Measurements from ENCODE around the gene PACSIN2.

GRCh38 chr22:42829302-42829701 lies 185.6 kb downstream of the PACSIN2 start:
- no peak for TF ChIP-seq CTCF (IDR thresholded peaks at IDR 0.05; ENCODE audit: insufficient read depth, low read length, poor library complexity, severe bottlenecking)
- no peak for TF ChIP-seq EZH2phosphoT487 (conservative IDR thresholded peaks at IDR 0.05; ENCODE audit: low read length)
